K562 (cell line): Measurements from ENCODE around the gene SHISA2. TPM values are rescaled to one million over a fixed set of nuclear protein-coding genes. Genes with fewer than 3 reads are reported as not detected.

Experiments used
- ATAC-seq: fragments of 200-7000 bp; cut with Tn5 transposase; 3 replicates; pipeline ENCODE4 v1.9.1; 2020; ENCODE audit warnings: moderate library complexity
- BruUV-seq: library from RNA; stranded (reverse); fragments of 400-500 nt; replicated peaks from 2 replicates; lab custom pipeline; 2021; lab: Mats Ljungman, UMichigan
- CTCF ChIA-PET: fragments of 300-600 bp; formaldehyde crosslinking; extraction: SDS; loops from one replicate; lab custom pipeline; 2021; ENCODE audit warnings: low intra/inter-chr PET ratio; lab: Yijun Ruan, JAX
- POLR2A ChIA-PET: fragments of 300-600, 350-650 bp; sonication (Branson Sonifier 250); formaldehyde crosslinking; extraction: SDS; loops from one replicate; lab custom pipeline; 2021; ENCODE audit warnings: antibody characterized with exemption, inconsistent platforms; lab: Yijun Ruan, JAX
- DNase-seq, 4 experiments: peaks; one replicate each; pipeline versions ENCODE4 v3.0.0 to v3.0.0-alpha.2; 2011 to 2018; ENCODE audit warnings: low spot score in 3 of 4, mixed read lengths in 3 of 4; ENCODE audit errors: extremely low read depth in 1 of 4
- FAIRE-seq: peaks from 2 replicates; lab custom pipeline; 2011; peaks lifted over from hg19 to GRCh38; lab: Jason Lieb, UNC
- H2AFZ ChIP-seq: 2 replicates; pipeline ENCODE4 v1.6.0; 2011; ENCODE audit warnings: low read depth, low read length, control low read depth, inconsistent platforms
- H3K27ac ChIP-seq: fragments of 200-600 bp; 3 replicates; pipeline ENCODE4 v1.8.0; 2011; ENCODE audit warnings: low read depth, mild to moderate bottlenecking, control low read depth, inconsistent platforms, low read length, moderate library complexity, mixed read lengths; ENCODE audit errors: extremely low read depth
- H3K27me3 ChIP-seq, 2 experiments: fragments of 300-600 bp in 1 of 2; 2 replicates in 1 of 2; 3 replicates in 1 of 2; pipeline versions ENCODE4 v1.6.0 to v1.8.0; 2011; ENCODE audit warnings: inconsistent platforms in 2 of 2, low read length in 2 of 2, mild to moderate bottlenecking in 1 of 2, mixed read lengths in 1 of 2, moderate library complexity in 1 of 2; ENCODE audit not compliant: control insufficient read depth in 2 of 2, insufficient read depth in 2 of 2
- H3K36me3 ChIP-seq: fragments of 300-600 bp; 3 replicates; pipeline ENCODE4 v1.8.0; 2011; ENCODE audit warnings: mild to moderate bottlenecking, low read length, inconsistent platforms; ENCODE audit not compliant: control insufficient read depth, insufficient read depth
- H3K4me1 ChIP-seq, 2 experiments: fragments of 200-600 bp in 1 of 2; replicated peaks in 1 of 2; 2 replicates in 1 of 2; 3 replicates in 1 of 2; pipeline versions ENCODE4 v1.5.1 to v1.8.0; 2011; ENCODE audit warnings: inconsistent platforms in 2 of 2, low read length in 2 of 2, mild to moderate bottlenecking in 1 of 2, mixed read lengths in 1 of 2, moderate library complexity in 1 of 2; ENCODE audit not compliant: control insufficient read depth in 2 of 2, insufficient read depth in 2 of 2
- H3K4me2 ChIP-seq: 2 replicates; pipeline ENCODE4 v1.6.1; 2011; ENCODE audit warnings: low read length, control low read depth, inconsistent platforms, mixed read lengths; ENCODE audit not compliant: insufficient read depth
- H3K4me3 ChIP-seq: fragments of 200-600 bp; sonication (generic), shearing (Covaris generic); 2 replicates; pipeline ENCODE4 v1.5.1; 2016; ENCODE audit warnings: control low read depth, inconsistent platforms
- H3K79me2 ChIP-seq: fragments of 200-600 bp; 3 replicates; pipeline ENCODE4 v1.8.0; 2011; ENCODE audit warnings: low read length, inconsistent platforms; ENCODE audit not compliant: control insufficient read depth, insufficient read depth
- H3K9ac ChIP-seq, 2 experiments: 2 replicates each; pipeline versions ENCODE4 v1.6.0 to v1.6.1; 2011; ENCODE audit warnings: low read depth in 2 of 2, low read length in 2 of 2, control low read depth in 1 of 2, inconsistent platforms in 1 of 2, mild to moderate bottlenecking in 1 of 2, mixed read lengths in 1 of 2; ENCODE audit not compliant: insufficient read depth in 1 of 2
- H3K9me1 ChIP-seq: one replicate; pipeline ENCODE4 v1.6.0; 2011; ENCODE audit warnings: inconsistent platforms, mild to moderate bottlenecking, low read length, moderate library complexity; ENCODE audit not compliant: control insufficient read depth, insufficient read depth
- H3K9me3 ChIP-seq: replicated peaks from 2 replicates; pipeline ENCODE4 v1.5.1; 2011; ENCODE audit warnings: low read depth, low read length, inconsistent platforms; ENCODE audit not compliant: control insufficient read depth, insufficient read depth
- H4K20me1 ChIP-seq: replicated peaks from 2 replicates; pipeline ENCODE4 v1.6.1; 2011; ENCODE audit warnings: low read length, inconsistent platforms, mixed read lengths; ENCODE audit not compliant: control insufficient read depth, insufficient read depth
- AFF1 ChIP-seq, 2 experiments: fragments of 450-650 bp; IDR thresholded peaks; 2 replicates each; pipeline ENCODE4 v1.6.1; 2018; ENCODE audit warnings: mild to moderate bottlenecking in 2 of 2, low read depth in 1 of 2; ENCODE audit not compliant: partially characterized antibody in 2 of 2
- CTBP1 ChIP-seq: fragments of 450-650 bp; IDR thresholded peaks from 2 replicates; pipeline ENCODE4 v1.6.1; 2016; ENCODE audit warnings: borderline replicate concordance
- E2F5 ChIP-seq: sonication (generic); formaldehyde crosslinking; IDR thresholded peaks from 2 replicates; pipeline ENCODE4 v1.8.0; 2022; ENCODE audit warnings: mild to moderate bottlenecking, missing genetic modification reagents
- PHF21A ChIP-seq: fragments of 450-650 bp; IDR thresholded peaks from 2 replicates; pipeline ENCODE4 v1.6.1; 2017; ENCODE audit warnings: low read depth, borderline replicate concordance
- WGBS: fragments of 100-300 bp; shearing (Covaris generic); methylation state at CpG from one replicate; pipeline ENCODE4 v1.1.6; 2016; ENCODE audit warnings: low coverage, mixed read lengths; ENCODE audit not compliant: insufficient coverage; ENCODE audit errors: missing lambda C conversion rate; 5-methylcytosine and 5-hydroxymethylcytosine counted together
- in situ Hi-C: fragments of 300-500 bp; cut with MboI; formaldehyde crosslinking; loops from 4 replicates; pipeline ENCODE4 v1.15.0; 2018; ENCODE audit warnings: inconsistent platforms, mixed read lengths
- intact Hi-C: fragments of 100-400 bp; cut with micrococcal nuclease; formaldehyde crosslinking; loops from 2 replicates; pipeline ENCODE4 v1.14.2; 2022
- polyA plus RNA-seq, 8 experiments: library from polyadenylated mRNA; depleted of rRNA in 4 of 8; stranded (reverse) in 5 of 8; unstranded in 3 of 8; fragments of >200 nt; fragmentation: Nextera tagmentation in 2 of 8; fragmentation: Illumina TruSeq in 1 of 8; extraction: Ambion mirVana in 2 of 8; extraction: Trizol in 1 of 8; gene quantifications; 2 replicates each; pipeline versions ENCODE4 v1.2.1 to v1.2.3, GENCODE V29; 2011 to 2014; ENCODE audit warnings: inconsistent platforms in 1 of 8, missing spikeins in 1 of 8
- total RNA-seq, 7 experiments: library from RNA; depleted of rRNA in 6 of 7; stranded (reverse); fragments of >200 nt in 6 of 7; fragmentation: Illumina TruSeq in 2 of 7; extraction: Trizol in 2 of 7; gene quantifications; 2 replicates each; pipeline versions ENCODE4 v1.2.1 to v1.2.3, GENCODE V29; 2011 to 2021; ENCODE audit warnings: low replicate concordance in 1 of 7
- TF ChIP-seq, protein P1 (sequence below): fragments of 450-650 bp; IDR thresholded peaks from 2 replicates; pipeline ENCODE4 v1.6.1; 2016; ENCODE audit warnings: low read depth

The SHISA2 gene
- total and polyA plus RNA-seq, 9 of the 15 experiments (the other 6 are each of a cell fraction or from before 2014, with no cell fraction given), result not detected

DNA sequence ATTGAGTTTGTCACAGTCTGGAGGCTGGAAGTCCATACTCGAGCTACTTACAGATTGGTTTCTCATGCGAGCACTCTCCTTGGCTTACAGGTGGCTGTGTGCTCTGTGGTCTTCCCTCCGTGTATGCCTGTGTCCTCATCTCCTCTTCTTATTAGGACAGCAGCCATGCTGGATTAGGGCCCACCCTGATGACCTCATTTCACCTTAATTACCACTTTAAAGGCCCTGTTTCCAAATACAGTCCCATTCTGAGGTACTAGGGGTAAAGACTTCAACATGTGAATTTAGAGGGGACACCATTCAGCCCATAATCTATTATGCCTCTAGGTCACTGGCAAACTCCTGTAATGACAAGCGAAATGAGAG is 40.6 kb downstream of the SHISA2 start:
- H3K36me3 ChIP-seq, result no peaks in the 10 kb centered on the region
- DNase-seq (no peak), ATAC-seq (no peak), FAIRE-seq (no peak)
- peaks cover 0 to 11% of the 10 kb centered on the region in 2 experiments; a peak in 2 of 5 replicates for H3K27me3 ChIP-seq
- H3K9me3 ChIP-seq, result no peaks in the 10 kb centered on the region
- H3K9ac ChIP-seq, result no peak overlapping the region
- no peaks in the 10 kb centered on the region for H3K4me1 ChIP-seq
- no TSS peak for BruUV-seq
- 2% methylated on average over 4 of the region's 4 CpGs for WGBS
- no peaks in the 10 kb centered on the region for H4K20me1 ChIP-seq
- H3K79me2 ChIP-seq, result no peaks in the 10 kb centered on the region
- no peaks in the 10 kb centered on the region for H3K9me1 ChIP-seq
- H2AFZ ChIP-seq, result no peak overlapping the region
- CTCF ChIA-PET, result no interaction called here
- intact Hi-C loops, result no loop called here
- H3K27ac ChIP-seq, result no peak overlapping the region
- no peak overlapping the region for H3K4me3 ChIP-seq
- no peak overlapping the region for H3K4me2 ChIP-seq
- POLR2A ChIA-PET, result interaction anchor here (0.9 kb wide), 1 partner anchor 31 kb away, joined by 3 read pairs; no protein-coding TSS in a partner anchor
- in situ Hi-C loops, result no loop called here
- TF ChIP-seq, protein P1, sequence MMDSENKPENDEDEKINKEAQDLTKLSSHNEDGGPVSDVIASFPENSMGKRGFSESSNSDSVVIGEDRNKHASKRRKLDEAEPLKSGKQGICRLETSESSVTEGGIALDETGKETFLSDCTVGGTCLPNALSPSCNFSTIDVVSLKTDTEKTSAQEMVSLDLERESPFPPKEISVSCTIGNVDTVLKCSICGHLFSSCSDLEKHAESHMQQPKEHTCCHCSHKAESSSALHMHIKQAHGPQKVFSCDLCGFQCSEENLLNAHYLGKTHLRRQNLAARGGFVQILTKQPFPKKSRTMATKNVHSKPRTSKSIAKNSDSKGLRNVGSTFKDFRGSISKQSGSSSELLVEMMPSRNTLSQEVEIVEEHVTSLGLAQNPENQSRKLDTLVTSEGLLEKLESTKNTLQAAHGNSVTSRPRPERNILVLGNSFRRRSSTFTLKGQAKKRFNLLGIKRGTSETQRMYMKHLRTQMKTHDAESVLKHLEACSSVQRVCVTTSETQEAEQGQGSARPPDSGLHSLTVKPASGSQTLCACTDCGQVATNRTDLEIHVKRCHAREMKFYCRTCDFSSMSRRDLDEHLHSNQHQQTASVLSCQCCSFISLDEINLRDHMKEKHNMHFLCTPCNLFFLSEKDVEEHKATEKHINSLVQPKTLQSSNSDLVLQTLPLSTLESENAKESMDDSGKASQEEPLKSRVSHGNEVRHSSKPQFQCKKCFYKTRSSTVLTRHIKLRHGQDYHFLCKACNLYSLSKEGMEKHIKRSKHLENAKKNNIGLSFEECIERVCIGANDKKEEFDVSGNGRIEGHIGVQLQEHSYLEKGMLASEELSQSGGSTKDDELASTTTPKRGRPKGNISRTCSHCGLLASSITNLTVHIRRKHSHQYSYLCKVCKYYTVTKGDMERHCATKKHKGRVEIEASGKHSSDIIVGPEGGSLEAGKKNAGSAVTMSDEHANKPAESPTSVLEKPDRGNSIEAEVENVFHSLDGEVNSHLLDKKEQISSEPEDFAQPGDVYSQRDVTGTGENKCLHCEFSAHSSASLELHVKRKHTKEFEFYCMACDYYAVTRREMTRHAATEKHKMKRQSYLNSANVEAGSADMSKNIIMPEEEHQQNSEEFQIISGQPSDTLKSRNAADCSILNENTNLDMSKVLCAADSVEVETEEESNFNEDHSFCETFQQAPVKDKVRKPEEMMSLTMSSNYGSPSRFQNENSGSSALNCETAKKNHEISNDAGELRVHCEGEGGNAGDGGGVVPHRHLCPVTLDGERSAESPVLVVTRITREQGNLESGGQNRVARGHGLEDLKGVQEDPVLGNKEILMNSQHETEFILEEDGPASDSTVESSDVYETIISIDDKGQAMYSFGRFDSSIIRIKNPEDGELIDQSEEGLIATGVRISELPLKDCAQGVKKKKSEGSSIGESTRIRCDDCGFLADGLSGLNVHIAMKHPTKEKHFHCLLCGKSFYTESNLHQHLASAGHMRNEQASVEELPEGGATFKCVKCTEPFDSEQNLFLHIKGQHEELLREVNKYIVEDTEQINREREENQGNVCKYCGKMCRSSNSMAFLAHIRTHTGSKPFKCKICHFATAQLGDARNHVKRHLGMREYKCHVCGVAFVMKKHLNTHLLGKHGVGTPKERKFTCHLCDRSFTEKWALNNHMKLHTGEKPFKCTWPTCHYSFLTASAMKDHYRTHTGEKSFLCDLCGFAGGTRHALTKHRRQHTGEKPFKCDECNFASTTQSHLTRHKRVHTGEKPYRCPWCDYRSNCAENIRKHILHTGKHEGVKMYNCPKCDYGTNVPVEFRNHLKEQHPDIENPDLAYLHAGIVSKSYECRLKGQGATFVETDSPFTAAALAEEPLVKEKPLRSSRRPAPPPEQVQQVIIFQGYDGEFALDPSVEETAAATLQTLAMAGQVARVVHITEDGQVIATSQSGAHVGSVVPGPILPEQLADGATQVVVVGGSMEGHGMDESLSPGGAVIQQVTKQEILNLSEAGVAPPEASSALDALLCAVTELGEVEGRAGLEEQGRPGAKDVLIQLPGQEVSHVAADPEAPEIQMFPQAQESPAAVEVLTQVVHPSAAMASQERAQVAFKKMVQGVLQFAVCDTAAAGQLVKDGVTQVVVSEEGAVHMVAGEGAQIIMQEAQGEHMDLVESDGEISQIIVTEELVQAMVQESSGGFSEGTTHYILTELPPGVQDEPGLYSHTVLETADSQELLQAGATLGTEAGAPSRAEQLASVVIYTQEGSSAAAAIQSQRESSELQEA, result no peak
- no peak for TF ChIP-seq AFF1 (IDR thresholded peaks at IDR 0.05; ENCODE audit: low read depth in 1 of 2, partially characterized antibody in 2 of 2)
- no peak for TF ChIP-seq PHF21A
- no peak for TF ChIP-seq E2F5 (CRISPR knock-in tag)
- TF ChIP-seq CTBP1, result no peak
